HL-60 (cell line): ENCODE data around the gene TAF6L.

ENCODE experiments used
- GABPA ChIP-seq: IDR thresholded peaks from 2 replicates; pipeline ENCODE4 v1.6.1; 2012; ENCODE audit warnings: low read depth
- POLR2AphosphoS5 ChIP-seq: IDR thresholded peaks from 2 replicates; pipeline ENCODE4 v1.6.1; 2012; ENCODE audit warnings: low read depth
- SPI1 ChIP-seq: IDR thresholded peaks from 2 replicates; pipeline ENCODE4 v1.6.1; 2012; ENCODE audit warnings: low read depth, mild to moderate bottlenecking, borderline replicate concordance
- TF ChIP-seq, protein P1 (sequence below): IDR thresholded peaks from one replicate; pipeline ENCODE4 v1.5.1; 2011; ENCODE audit warnings: low read length, control low read depth, inconsistent platforms; ENCODE audit not compliant: insufficient read depth
- TF ChIP-seq, protein P2 (sequence below): IDR thresholded peaks from 2 replicates; pipeline ENCODE4 v1.6.1; 2012; ENCODE audit warnings: low read depth; ENCODE audit not compliant: insufficient replicate concordance

DNA sequence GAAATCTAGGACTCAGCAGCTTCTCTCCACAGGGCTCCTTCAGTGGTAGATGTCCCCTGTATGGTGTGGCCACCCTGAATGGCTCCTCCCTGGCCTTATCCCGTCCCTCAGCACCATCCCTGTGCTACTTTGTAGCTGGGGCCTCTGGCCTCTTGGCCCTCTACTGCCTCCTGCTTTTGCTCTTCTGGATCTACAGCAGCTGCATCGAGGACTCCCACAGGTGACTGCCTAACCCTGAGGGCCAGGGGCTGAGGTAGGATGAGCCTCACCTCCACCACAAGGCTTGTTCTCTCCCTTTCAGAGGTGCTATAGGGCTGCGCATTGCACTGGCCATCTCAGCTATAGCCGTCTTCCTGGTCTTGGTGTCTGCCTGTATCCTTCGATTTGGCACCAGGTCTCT, 17.8 kb downstream of the TAF6L start:
- TF ChIP-seq, protein P1, sequence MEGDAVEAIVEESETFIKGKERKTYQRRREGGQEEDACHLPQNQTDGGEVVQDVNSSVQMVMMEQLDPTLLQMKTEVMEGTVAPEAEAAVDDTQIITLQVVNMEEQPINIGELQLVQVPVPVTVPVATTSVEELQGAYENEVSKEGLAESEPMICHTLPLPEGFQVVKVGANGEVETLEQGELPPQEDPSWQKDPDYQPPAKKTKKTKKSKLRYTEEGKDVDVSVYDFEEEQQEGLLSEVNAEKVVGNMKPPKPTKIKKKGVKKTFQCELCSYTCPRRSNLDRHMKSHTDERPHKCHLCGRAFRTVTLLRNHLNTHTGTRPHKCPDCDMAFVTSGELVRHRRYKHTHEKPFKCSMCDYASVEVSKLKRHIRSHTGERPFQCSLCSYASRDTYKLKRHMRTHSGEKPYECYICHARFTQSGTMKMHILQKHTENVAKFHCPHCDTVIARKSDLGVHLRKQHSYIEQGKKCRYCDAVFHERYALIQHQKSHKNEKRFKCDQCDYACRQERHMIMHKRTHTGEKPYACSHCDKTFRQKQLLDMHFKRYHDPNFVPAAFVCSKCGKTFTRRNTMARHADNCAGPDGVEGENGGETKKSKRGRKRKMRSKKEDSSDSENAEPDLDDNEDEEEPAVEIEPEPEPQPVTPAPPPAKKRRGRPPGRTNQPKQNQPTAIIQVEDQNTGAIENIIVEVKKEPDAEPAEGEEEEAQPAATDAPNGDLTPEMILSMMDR = no peak
- TF ChIP-seq, protein P2, sequence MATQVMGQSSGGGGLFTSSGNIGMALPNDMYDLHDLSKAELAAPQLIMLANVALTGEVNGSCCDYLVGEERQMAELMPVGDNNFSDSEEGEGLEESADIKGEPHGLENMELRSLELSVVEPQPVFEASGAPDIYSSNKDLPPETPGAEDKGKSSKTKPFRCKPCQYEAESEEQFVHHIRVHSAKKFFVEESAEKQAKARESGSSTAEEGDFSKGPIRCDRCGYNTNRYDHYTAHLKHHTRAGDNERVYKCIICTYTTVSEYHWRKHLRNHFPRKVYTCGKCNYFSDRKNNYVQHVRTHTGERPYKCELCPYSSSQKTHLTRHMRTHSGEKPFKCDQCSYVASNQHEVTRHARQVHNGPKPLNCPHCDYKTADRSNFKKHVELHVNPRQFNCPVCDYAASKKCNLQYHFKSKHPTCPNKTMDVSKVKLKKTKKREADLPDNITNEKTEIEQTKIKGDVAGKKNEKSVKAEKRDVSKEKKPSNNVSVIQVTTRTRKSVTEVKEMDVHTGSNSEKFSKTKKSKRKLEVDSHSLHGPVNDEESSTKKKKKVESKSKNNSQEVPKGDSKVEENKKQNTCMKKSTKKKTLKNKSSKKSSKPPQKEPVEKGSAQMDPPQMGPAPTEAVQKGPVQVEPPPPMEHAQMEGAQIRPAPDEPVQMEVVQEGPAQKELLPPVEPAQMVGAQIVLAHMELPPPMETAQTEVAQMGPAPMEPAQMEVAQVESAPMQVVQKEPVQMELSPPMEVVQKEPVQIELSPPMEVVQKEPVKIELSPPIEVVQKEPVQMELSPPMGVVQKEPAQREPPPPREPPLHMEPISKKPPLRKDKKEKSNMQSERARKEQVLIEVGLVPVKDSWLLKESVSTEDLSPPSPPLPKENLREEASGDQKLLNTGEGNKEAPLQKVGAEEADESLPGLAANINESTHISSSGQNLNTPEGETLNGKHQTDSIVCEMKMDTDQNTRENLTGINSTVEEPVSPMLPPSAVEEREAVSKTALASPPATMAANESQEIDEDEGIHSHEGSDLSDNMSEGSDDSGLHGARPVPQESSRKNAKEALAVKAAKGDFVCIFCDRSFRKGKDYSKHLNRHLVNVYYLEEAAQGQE = no peak
- TF ChIP-seq GABPA (no peak), POLR2AphosphoS5 (peak; percentile 27; the same call in 1 of the 2 replicates), SPI1 (no peak)
